ENCODE measurements around the gene YPEL5. TPM values are rescaled to one million over a fixed set of nuclear protein-coding genes. Genes with fewer than 3 reads are reported as not detected.

Gene YPEL5
- total and polyA plus RNA-seq, 2 donors, result 87.7 to 106 TPM

Small RNA genes within 50 kb of the gene (small RNA-seq; reads per million reads assigned to genes)
- gene SNORA10B, result not detected

Other genes with a start within 250 kb of the YPEL5 start
- gene ALK, start 225.4 kb upstream of the YPEL5 start, total RNA-seq, result 1.0 TPM
- 0.29 TPM for gene ALK, start 225.4 kb upstream of the YPEL5 start, polyA plus RNA-seq
- 48.9 TPM for gene LBH, start 84.5 kb downstream of the YPEL5 start, total RNA-seq
- gene LBH, start 84.5 kb downstream of the YPEL5 start, polyA plus RNA-seq, result 39.4 TPM

All from urinary bladder (tissue), 2 donors.